Astrocyte (in vitro differentiated cells and primary cell): Measurements from ENCODE around the gene RAB30.

Experiments
- CTCF ChIP-seq: IDR thresholded peaks from 2 replicates; pipeline ENCODE4 v1.5.1; 2011; ENCODE audit warnings: low read depth, mild to moderate bottlenecking, inconsistent platforms, low read length, moderate library complexity; ENCODE audit not compliant: insufficient read depth
- EZH2 ChIP-seq: IDR thresholded peaks from 2 replicates; pipeline ENCODE4 v1.6.1; 2012; ENCODE audit warnings: mild to moderate bottlenecking, low read length, inconsistent platforms; ENCODE audit not compliant: insufficient read depth

- no peak for TF ChIP-seq CTCF
- TF ChIP-seq EZH2: no peak
Observed at GRCh38 chr11:83097429-83098075, 25.9 kb upstream of the RAB30 start.
